ENCODE data around the gene FSTL5.
"Not testable (repeated sequence)": the region's sequence is repeated elsewhere in the genome, so short reads cannot be mapped to it uniquely, and the experiment has no call there.

The FSTL5 gene

GRCh38 chr4:161823450-161823849 is 340.4 kb downstream of the FSTL5 start:
- DNase-seq, result no peak

- no peak for DNase-seq
Measured at GRCh38 chr4:161822174-161822573, 341.6 kb downstream of the FSTL5 start.

GRCh38 chr4:161817914-161818313 is 345.9 kb downstream of the FSTL5 start:
- DNase-seq, result no peak

- no peak for DNase-seq
Measured at GRCh38 chr4:161816958-161817357, 346.8 kb downstream of the FSTL5 start.

GRCh38 chr4:161815841-161816240 is 348.0 kb downstream of the FSTL5 start:
- no peak for DNase-seq

GRCh38 chr4:161813889-161814288 is 349.9 kb downstream of the FSTL5 start:
- no peak for DNase-seq

- no peak for DNase-seq
Measured at GRCh38 chr4:161813389-161813788, 350.4 kb downstream of the FSTL5 start.

GRCh38 chr4:161803171-161803570 is 360.6 kb downstream of the FSTL5 start:
- no peak for DNase-seq

GRCh38 chr4:161799710-161800109 is 364.1 kb downstream of the FSTL5 start:
- DNase-seq, result peak; percentile 5

- DNase-seq, result no peak
Measured at GRCh38 chr4:161792991-161793390, 370.8 kb downstream of the FSTL5 start.

GRCh38 chr4:161791796-161792556 is 371.8 kb downstream of the FSTL5 start:
- DNase-seq, result no peak

GRCh38 chr4:161767116-161767515 is 396.7 kb downstream of the FSTL5 start:
- no peak for DNase-seq

GRCh38 chr4:161762796-161763195 is 401.0 kb downstream of the FSTL5 start:
- no peak for DNase-seq

- DNase-seq, result no peak
Measured at GRCh38 chr4:161760008-161760407, 403.8 kb downstream of the FSTL5 start.

GRCh38 chr4:161758412-161758811 is 405.4 kb downstream of the FSTL5 start:
- not testable (repeated sequence) for DNase-seq

GRCh38 chr4:161728929-161729328 is 434.9 kb downstream of the FSTL5 start:
- DNase-seq, result no peak

- DNase-seq, result no peak
Measured at GRCh38 chr4:161721947-161722346, 441.9 kb downstream of the FSTL5 start.

GRCh38 chr4:161717084-161717483 is 446.7 kb downstream of the FSTL5 start:
- no peak for DNase-seq

- DNase-seq, result no peak
Measured at GRCh38 chr4:161714931-161715330, 448.9 kb downstream of the FSTL5 start.

GRCh38 chr4:161714022-161714751 is 449.6 kb downstream of the FSTL5 start:
- DNase-seq, result no peak

- DNase-seq, result no peak
Measured at GRCh38 chr4:161704653-161705052, 459.1 kb downstream of the FSTL5 start.

GRCh38 chr4:161704040-161704439 is 459.8 kb downstream of the FSTL5 start:
- DNase-seq, result no peak

GRCh38 chr4:161702287-161702686 is 461.5 kb downstream of the FSTL5 start:
- DNase-seq, result no peak

GRCh38 chr4:161696944-161697343 is 466.9 kb downstream of the FSTL5 start:
- DNase-seq, result no peak
